Prostate gland (tissue), 2 donors: ENCODE measurements around the gene GPR31.

Experiments
- POLR2A ChIP-seq: fragments of 450-650 bp; IDR thresholded peaks from one replicate; pipeline ENCODE4 v1.6.1; 2016; ENCODE audit warnings: antibody characterized with exemption, mild to moderate bottlenecking
- POLR2AphosphoS5 ChIP-seq: sonication (generic); formaldehyde crosslinking; IDR thresholded peaks from one replicate; pipeline ENCODE4 v1.6.1; 2017; ENCODE audit warnings: antibody characterized with exemption
- TF ChIP-seq, protein P1 (sequence below), 4 experiments: fragments of 200-600 bp in 2 of 4; fragments of 450-650 bp in 2 of 4; sonication (generic) in 2 of 4; IDR thresholded peaks; 1 replicate in 3 of 4; 2 replicates in 1 of 4; pipeline ENCODE4 v1.5.1; 2016 to 2019; ENCODE audit warnings: antibody characterized with exemption in 4 of 4, mild to moderate bottlenecking in 2 of 4, moderate library complexity in 2 of 4

DNA sequence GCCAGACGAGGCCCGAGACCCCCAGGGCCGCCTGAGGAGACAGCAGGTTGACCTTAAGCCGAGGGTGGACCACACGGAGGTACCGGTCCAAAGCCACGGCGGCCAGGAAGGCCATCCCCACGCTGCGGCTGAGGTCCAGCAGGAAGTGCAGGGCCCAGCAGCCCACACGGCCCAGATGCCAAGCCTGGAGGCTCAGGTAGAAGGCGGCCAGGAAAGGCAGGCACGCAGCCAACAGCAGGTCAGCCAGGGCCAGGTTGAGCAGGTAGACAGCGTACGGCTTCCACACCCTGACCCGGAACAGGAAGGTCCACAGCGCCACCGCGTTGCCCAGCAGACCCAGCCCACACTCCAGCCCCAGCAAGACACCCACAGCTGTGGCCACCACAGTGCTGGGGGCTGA is 366 bp downstream of the GPR31 start:
- TF ChIP-seq, protein P1, sequence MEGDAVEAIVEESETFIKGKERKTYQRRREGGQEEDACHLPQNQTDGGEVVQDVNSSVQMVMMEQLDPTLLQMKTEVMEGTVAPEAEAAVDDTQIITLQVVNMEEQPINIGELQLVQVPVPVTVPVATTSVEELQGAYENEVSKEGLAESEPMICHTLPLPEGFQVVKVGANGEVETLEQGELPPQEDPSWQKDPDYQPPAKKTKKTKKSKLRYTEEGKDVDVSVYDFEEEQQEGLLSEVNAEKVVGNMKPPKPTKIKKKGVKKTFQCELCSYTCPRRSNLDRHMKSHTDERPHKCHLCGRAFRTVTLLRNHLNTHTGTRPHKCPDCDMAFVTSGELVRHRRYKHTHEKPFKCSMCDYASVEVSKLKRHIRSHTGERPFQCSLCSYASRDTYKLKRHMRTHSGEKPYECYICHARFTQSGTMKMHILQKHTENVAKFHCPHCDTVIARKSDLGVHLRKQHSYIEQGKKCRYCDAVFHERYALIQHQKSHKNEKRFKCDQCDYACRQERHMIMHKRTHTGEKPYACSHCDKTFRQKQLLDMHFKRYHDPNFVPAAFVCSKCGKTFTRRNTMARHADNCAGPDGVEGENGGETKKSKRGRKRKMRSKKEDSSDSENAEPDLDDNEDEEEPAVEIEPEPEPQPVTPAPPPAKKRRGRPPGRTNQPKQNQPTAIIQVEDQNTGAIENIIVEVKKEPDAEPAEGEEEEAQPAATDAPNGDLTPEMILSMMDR (IDR thresholded peaks at IDR 0.05), result no peak
- TF ChIP-seq POLR2AphosphoS5, result no peak
- TF ChIP-seq POLR2A, result no peak
